ENCODE results near the gene ENTREP1.

DNA sequence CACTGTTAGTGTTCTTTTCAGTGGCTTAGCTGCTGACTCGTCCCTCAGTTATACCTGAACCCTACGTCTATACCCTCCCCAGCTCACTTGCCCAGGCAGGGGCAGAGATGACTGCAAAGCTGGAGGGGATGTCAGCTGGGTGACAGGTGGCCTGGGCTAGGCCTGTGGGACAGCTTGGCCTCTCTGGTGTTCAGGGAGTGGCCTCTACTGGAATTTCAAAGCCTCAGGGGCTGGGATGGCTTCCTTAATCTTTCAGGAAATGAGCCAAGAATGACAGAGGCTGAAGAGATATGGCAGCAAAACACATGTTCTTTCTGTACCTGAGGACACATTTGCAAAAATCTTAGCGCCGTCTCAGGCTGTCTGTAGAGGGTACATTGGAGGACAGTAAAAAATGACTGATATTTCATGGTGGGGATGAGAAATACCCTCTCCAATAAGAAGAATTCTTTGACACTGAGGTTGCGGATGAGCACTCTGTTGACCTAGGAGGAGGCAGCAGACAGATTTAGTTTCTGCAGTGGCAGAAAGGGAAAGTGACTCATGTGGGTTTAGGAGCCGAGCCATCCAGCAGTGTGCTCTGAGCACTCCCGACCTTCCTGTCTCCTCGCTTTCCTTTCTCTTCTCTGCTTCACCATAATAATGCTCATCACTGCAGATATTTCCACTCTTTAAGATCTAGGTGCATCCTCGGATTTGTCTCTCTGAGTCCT lies 54.4 kb downstream of the ENTREP1 start:
- TF ChIP-seq EP300 (IDR thresholded peaks at IDR 0.05) (no peak), POLR2A (IDR thresholded peaks at IDR 0.05) (no peak)
- TF ChIP-seq, protein P1, sequence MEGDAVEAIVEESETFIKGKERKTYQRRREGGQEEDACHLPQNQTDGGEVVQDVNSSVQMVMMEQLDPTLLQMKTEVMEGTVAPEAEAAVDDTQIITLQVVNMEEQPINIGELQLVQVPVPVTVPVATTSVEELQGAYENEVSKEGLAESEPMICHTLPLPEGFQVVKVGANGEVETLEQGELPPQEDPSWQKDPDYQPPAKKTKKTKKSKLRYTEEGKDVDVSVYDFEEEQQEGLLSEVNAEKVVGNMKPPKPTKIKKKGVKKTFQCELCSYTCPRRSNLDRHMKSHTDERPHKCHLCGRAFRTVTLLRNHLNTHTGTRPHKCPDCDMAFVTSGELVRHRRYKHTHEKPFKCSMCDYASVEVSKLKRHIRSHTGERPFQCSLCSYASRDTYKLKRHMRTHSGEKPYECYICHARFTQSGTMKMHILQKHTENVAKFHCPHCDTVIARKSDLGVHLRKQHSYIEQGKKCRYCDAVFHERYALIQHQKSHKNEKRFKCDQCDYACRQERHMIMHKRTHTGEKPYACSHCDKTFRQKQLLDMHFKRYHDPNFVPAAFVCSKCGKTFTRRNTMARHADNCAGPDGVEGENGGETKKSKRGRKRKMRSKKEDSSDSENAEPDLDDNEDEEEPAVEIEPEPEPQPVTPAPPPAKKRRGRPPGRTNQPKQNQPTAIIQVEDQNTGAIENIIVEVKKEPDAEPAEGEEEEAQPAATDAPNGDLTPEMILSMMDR (IDR thresholded peaks at IDR 0.05) = no peak
